NCI-H1417 (cell line): ENCODE results near the gene DIAPH1.

Source experiments
- DNase-seq, 3 experiments: peaks; one replicate each; lab custom pipeline; 2025; lab: John Stamatoyannopoulos, UW

Gene DIAPH1

DNA sequence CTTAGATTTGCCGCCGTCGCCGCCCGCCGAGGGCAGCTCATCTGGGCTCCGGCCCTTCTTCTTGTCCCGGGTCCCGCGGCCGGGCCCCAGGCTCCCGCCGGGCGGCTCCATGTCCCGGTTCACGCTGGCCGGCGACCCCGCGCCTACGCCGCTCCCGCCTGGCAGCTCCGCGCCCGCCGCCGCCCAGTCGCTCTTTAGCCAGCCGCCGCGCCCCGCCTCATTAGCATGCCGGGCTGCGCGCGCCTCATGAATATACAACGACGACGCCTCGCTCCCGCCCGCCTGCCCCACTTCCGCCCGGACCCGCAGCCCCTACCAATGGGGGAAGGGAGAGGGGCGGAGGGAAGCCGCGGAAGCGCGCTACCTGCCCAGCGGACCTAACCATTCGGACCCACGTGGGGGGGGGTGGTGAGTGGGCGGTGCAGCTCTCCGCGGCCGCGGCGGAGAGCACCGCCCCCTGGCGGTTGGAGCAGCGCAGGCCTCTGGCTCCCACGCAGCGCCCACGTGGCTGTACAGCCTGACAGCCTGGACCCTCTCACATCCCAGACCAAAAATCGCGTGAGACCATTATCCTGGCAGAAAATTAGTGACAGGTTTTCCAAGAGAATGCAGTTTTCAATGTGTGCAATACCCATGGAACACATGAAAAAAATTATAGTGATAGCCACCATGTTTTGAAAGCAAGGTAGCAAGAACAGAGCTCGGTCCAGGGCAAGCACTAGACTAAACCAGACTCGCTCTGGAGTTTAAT, at the start of gene DIAPH1:
DIAPH1 (minus strand) TSS at position 197 of the 751 bp plus-strand sequence; CDS start at position 111, 86 bp downstream.
- DNase-seq: peak; percentile 91 to 96 (median 96)

DNA sequence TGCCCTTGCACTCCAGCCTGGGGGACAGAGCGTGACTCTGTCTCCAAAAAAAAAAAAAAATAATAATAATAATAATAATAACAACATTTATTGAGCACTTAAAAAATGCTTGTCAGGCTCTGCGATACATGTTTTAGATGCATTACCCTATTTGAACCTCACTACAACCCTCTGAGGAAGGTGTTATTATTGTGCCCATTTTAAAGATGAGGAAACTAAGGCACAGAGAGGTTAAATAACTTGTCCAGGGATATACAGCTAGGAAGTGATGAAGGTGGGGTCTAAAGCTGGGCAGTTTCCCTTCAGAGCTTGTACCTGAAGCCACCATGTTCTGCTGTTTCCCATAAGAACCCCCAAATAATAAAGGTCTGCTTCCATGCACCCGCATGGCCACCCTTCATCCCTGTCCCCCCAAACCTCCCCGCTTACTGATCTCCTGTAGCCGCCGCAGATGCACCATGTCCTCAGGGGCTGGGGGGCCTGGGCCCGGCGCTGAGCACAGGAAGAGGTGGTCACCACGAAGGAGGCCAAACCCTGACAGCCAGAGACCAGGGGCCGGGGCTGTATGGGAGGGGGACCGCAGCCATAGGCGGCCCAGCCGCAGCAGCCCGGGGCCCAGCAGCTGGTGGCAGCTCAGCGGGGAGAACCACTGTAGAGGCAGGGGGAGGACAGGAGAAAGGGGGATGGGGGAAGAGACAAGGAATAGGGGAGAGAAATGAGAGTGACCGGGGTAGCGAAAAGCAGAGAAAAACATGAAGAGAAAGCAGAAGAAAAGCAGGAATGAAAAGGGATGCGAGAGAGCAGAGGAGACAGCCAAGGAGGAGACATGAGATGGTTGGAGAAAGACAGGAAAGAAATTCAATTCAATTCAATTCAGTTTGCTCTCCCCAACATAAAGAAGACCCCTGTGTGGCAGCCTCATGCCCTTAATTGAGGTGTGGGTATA, 47.5 kb upstream of the DIAPH1 start:
- DNase-seq: no peak

DNA sequence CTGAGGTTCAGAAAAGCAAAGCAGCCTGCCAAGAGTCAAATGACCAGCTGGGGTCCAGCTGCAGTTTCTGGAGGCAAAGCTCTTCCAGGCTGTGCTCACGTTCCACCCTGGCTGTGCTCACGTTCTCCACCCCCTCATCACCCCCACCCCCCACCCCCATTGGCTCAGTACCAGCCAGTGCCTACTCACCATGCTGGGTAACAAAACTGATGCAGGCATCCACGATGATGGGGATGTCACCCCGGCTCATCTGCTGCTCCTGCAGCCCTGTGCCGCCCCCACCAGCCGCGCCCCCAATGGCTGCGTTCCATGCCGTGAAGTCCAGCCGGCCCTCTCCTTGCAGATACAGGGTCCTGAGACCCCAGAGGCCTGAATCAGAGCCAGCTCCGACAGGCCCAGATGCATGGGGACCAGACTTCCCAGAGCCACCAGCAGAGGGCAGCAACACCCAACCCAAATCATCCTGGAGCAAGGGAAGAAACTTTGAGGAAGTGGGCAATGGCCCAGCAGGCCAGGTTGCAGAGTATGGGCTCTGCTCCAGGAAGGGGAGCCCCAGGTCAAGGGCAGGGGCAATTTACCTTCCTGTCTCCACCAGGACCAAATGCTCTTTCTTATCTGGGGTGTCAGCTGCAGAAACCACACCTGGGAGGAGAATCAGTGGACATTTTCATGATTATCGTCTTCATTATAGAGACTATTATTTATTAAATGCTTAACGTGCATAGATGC, 46.1 kb upstream of the DIAPH1 start:
- DNase-seq: peak; percentile 42 to 61 (median 53)

DNA sequence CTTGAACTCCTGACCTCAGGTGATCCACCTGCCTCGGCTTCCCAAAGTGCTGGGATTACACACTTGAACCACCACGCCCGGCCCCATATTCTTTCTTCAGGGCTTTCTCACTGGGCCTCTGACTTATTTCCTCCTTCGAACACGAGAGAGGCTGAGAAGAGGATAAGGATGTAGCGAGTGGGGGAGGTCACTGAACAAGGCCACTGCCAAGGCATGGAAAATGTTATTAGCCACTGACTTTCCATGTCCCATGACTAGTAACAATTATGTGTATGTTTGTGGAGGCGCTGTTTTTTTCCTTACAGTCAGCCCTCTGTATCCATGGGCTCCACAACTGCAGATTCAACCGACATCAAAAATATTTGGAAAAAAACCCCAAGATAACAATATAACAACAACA, 44.7 kb upstream of the DIAPH1 start:
- no peak for DNase-seq

DNA sequence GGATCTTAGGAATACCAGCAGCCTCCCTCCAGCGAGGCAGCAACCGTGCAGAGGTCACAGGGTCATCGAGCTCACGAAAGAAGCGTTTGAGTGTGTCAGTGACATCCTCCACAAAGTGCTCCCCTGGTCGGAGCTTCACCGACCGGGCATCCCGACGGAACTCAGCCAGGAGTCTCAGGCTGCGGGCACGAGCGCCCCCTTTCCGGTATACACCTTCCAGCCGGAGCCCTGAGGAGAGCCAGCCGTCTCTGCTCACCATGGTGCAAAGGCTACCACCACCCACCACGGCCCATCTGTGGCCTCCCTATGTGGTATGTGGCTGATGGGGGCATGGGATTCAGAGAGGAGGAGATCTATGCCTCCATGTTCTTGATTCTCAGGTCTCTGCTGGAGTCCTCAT, 43.2 kb upstream of the DIAPH1 start:
- no peak for DNase-seq

DNA sequence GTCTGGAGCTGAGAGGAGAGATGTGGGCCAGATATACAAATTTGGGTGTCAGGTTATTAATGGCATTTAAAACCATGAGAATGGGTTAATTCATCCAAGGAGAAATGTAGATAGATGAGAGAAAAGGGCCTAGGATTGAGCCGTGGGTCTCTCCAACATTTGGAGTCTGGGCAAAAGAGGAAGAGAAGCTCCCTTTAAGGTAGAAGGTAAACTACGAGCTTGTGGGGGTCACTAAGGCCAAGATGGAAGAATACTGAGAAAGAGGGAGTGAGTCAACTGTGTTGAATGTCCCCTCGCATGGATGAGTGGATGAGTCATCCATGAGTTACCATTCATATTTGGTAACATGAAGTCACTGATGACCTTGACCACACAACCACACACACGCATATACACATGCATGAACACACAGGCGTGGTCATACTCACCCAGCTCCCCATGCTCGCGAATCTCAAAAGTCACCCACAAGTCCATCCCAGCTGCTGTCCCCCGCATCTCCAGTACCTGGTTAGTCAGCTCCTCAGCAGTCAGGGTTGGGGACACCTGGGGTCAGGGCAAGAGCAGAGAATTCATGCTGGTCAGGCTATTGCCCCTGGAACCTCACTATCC, 39.2 kb upstream of the DIAPH1 start:
- DNase-seq: no peak

DNA sequence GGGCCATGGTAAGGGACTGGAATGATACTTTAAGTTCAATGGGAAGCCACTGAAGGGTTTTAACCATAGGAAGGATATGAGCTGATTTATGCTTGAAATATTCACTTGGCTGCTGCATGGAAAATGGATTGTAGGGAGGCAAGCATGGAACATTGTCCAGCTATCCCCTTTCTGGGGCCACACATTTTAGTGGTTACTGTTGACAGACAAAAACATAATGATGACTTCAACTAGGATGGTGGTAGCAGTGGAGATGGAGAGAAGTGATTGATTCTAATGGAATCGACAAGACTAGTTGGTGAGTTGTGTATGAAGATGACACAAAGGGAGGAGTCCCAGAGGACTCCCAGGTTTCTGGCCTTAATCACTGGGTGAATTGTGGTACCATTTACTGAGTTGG, 38.6 kb upstream of the DIAPH1 start:
- DNase-seq: no peak

DNA sequence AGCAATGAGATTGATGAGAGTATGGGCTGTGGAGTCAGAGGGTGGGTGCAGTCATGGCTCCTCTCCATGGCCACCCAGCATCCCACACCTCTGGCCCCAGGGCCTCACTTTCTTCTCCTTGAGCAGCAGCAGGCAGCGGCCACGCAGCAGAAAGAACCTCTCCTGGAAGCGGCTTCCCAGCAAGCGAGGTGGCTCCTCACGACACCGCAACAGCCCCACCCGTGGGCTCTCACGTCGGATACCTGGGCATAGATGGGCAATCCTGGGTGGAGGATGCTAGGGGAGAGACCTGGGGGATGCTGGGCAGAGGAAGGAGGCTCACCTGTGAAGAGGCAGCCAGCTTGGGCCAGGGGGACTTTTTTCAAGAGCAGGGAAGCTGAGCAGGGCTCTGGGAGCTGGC, 37.6 kb upstream of the DIAPH1 start:
- no peak for DNase-seq

DNA sequence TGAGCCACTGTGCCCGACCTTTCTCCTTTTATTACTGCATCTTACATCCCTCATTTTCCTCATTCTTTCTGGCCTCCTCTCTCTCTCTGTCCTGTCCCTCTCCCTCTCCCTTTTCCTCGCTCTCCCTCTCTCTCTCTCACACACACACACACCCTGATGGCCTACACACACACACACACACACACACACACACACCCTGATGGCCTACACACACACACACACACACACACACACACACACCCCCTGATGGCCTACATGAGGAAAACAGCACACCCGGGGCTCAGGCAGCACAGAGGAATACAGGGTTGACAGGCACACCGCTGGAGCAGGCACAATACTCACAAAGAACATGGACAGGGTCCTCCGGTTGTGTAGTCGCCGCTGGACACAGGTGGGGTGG, 36.2 kb upstream of the DIAPH1 start:
- DNase-seq: no peak

DNA sequence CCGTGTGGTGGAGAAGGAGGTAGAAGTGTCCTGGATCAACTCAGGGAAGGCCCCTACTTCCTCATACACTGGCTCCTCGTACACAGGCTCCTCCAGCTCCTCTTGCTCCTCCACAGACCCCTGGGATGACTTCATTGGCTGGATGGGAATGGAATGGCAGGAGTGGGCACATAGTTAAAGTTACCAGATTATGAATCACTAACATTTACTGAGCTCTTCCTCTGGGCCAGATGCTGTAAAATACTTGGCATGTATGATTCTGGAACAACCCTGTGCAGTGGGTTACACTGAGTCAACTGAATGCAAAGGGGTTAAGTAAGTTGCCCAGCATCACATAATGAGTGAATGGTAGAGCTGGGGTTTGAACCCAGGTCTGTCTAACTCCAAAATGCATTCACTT, 35.5 kb upstream of the DIAPH1 start:
- no peak for DNase-seq

DNA sequence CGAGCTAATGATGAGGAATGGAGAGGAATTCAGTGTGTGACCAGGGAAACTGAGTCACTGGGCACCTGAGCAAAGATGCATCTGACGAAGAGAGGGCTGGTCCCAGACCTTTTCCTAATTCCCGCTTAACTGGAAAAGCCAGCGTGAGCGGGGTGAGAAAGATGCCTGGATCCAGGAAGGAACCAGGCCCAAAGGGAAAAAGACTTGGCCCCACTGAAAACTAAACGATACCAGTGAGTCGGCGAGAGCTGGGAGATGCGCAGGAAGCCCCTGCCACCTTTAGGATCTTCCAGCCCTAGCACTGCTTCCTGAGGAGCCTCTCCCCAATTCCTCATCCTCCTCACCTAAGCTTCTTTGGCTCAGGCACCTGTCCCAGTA, 32.9 kb upstream of the DIAPH1 start:
- no peak for DNase-seq

DNA sequence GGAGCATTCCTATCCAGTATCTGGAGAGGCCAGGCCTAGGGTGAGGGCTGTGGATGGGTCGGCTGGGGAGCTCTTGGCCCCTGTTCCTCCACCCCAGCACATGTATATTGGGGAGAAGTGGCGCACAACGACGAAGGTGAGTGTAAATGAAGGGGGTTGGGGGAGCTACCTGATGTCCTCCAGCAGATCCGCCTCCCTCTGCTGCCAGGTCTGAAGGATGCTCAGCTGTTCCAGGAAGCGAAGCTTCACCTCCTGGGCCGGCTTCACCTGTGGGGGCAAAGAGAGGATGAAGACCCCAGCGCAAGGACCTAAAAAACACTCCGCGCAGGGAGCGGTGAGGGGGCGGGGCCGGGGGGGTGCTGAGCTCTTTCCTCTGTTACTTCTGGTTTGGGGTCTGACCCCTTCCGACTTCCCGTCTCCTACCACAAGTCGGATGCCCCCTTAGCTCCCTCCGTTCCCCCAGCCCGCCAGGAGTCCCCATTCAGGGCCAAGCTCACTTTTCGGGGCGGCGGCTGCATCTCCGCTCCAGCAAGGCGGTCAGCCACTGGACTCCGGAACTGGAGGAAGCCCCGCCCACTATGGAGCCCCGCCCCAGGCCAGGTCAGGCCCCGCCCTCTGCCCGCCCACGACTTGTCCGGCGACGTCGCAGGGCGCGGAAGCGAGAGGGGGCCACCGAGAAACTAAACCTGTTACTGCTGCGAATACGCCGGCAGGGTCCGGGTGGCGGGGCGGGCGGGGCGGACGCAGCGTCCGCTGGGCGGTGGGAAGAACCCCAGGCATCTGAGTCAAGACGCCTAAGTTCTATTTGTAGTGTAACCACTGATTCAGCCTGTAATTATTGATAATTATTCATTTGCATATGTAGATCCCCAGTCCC, 32.3 kb upstream of the DIAPH1 start, which contains the start of gene FCHSD1:
FCHSD1 (minus strand) TSS at position 568 of the 877 bp plus-strand sequence; CDS start at position 518, 50 bp downstream.
- peak; percentile 51 to 72 (median 58) for DNase-seq

DNA sequence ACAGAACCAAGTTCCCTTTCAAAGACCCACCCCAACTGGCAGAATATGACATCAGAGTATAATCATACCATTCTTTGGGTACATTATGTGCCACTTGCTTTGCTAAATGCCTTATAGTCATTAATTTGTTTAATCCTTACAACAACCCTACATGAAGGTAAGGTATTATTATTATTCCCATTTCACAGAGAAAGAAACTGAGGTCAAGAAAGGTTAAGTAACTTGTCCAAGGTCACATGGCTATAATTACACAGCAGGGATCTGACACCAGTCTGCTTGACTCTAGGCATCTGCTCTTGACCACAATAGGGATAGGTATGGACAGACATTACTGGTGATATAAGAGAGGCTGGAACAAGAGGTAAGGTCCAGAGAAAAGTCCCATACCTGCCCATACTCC, 31.2 kb upstream of the DIAPH1 start:
- no peak for DNase-seq

DNA sequence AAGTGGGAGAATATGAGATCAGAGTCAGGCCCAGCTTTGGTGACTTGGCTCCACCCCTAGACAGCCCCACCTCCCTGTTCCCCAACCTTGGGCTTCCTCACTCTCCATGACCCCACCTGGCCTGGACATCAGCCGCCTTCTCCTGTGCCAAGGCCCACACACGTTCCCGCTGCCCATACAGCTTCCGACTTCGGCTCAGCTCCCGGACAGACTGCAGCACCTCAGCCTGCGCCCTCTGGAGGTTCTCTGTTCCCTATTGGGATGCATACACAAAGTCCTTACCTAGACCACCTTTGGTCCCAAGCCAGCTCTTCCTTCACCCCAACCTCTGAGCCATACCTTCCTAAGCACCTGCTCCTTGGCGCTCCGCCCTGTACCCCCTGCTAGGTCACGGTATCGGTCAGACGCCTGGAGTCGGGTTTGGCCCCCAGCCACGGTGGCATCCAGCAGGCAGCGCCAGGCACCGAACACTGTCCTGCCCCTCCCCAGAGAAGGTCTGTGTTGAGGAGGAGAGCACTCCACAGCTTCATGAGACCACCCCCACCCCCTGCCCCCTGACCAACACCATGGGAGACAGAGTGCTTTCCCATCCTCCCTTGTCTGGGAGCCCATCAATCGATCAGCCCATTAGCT, 30.4 kb upstream of the DIAPH1 start:
- no peak for DNase-seq

DNA sequence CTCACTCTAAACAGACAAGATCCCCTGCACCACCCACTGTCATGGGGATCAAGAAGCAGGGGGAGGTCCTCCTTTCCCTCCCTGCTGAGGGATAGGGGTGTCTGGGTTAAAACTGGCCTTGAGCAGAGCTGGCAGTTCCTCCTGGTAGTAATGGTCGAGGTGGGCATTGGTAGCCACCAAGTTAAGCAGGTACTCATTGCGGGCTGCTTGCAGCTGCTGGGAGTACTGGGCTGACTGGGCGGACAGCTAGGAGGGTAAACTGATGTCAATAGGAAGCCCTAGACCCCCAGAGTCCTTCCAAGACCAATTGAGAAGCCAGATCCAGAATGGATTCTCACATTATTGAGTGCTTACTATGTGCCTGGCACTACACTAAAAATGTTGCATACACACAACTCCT, 29.1 kb upstream of the DIAPH1 start:
- DNase-seq: no peak

DNA sequence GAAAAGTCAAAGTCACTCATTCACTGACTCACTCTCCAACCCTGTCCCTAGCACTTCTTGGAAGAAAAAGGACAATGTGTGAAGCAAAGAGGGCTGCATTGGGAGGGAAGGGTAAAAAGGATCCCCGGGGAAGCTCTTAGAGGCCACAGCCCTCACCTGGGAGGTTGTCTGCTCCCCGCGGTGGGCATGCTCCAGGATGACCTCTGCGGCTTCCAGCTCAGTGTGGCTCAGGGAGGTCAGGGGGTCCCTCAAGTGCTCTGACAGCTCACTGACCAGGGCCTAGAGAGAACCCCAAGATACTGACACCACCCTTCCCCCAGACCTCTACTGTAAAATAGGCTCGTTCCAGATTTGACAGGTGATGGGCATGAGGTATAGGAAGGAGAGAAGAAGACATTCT, 28.4 kb upstream of the DIAPH1 start:
- DNase-seq: no peak

DNA sequence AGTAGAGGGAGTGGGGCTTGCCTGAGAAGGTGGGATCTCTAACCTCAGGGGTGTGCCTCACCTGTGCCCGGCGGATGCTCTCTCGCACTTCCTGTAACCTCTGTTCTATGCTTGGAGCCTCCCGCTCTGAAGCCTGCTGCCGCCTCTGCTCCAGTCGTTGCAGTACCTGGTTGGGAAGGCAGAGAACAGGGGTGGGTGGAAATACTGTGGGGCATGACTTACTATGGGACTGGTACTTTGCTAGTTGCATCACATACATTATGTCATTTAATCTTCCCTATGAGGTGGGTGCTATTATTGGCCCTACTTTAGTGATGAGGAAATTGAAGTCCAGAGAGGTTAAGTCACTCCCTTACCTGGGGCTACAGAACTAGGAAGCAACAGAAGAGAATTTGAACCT, 27.2 kb upstream of the DIAPH1 start:
- no peak for DNase-seq

DNA sequence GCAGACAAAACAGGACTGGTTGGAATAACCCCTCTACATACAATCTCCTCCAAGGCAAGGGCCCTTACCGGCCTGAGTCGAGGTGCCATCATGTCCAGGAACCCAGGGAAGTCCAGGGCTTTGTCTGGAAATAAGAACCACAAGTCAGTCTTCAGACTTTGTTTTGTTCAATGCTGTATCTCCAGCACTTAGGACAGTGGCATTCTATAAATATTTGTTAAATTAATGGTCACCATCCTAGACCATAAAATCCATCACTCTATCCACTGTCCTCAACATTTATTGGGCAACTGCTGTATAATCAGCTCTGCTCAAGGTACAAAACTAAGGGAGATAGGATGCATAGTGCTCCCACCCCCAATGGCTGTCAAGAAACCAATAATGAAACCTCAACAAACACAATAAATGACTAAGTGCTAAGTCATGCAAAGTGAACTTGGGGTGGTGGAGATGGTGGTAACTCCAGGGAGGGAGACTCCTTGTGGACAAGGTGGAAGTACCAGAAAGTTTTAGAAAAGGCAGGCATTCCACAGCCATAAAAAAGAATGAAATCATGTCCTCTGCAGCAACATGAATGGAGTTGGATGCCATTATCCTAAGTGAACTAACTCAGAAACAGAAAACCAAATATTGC, 23.0 kb upstream of the DIAPH1 start:
- DNase-seq: no peak

DNA sequence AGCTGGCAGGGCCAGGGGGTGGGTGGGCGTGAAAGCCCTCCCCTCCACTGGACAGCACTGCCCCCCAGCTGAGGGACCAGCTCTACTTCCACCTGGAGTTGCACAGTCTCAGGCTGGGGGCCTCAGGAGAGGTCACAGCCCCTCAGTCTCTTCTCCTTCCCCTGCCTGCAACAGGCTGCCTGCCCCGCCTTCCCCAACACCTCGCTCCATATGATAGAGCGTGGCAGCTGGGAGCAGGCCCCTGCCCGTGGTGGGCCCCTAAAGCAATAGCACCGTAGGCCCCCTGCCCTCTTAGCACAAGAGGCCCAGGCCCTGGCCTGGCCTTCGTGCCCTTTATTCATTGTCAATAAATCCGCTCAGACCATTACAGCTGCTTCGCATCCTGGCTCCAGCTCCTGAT, 21.9 kb upstream of the DIAPH1 start:
- no peak for DNase-seq

DNA sequence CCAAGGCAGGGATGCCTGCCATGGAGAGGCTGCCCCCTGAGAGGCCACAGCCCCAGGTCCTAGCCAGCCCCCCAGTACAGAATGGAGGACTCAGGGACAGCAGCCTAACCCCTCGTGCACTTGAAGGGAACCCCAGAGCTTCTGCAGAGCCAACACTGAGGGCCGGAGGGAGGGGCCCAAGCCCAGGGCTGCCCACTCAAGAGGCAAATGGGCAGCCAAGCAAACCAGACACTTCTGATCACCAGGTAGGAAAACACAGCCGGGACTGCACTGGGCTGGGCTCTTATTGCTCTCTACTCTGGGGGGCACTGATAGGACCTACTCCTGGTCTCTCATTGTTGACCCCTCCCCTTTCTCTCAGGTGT, 21.2 kb upstream of the DIAPH1 start:
- DNase-seq: no peak
